Femur (tissue), 1 donor: Measurements from ENCODE around the gene KCNA10.

Experiments
- DNase-seq: peaks from one replicate; pipeline ENCODE4 v3.0.0-alpha.2; 2017

The KCNA10 gene

GRCh38 chr1:110476028-110476765, 42.8 kb downstream of the KCNA10 start:
- DNase-seq = no peak

- DNase-seq = no peak
These were observed 43.5 kb downstream of the KCNA10 start for GRCh38 chr1:110475362-110476027.

GRCh38 chr1:110474444-110474843, 44.5 kb downstream of the KCNA10 start:
- no peak for DNase-seq

- no peak for DNase-seq
These were observed 46.4 kb downstream of the KCNA10 start for GRCh38 chr1:110472546-110472945.

GRCh38 chr1:110471131-110471530, 47.8 kb downstream of the KCNA10 start:
- DNase-seq = no peak
